Mucosa of gallbladder (tissue), 1 donor: ENCODE data around the gene VWA2. TPM values are rescaled to one million over a fixed set of nuclear protein-coding genes. Genes with fewer than 3 reads are reported as not detected.
A peak's percentile ranks its signal among the peaks of the same experiment; 100 is the strongest.
"Not testable (repeated sequence)": the region's sequence is repeated elsewhere in the genome, so short reads cannot be mapped to it uniquely, and the experiment has no call there.

Experiments
- DNase-seq: peaks from one replicate; pipeline ENCODE4 v3.0.0-alpha.2; 2020; ENCODE audit warnings: low spot score
- total RNA-seq: library from RNA; stranded (reverse); gene quantifications from one replicate; pipeline ENCODE4 v1.2.1, GENCODE V29; 2021
- donor health status: DM: no; HTN: no; CAD: no.

The VWA2 gene
- total RNA-seq, 1 donor from 2014 or later, result 0.75 TPM

GRCh38 chr10:114319406-114320248 lies 80.6 kb downstream of the VWA2 start:
- no peak for DNase-seq

- peak; percentile 36 for DNase-seq
These were observed 81.4 kb downstream of the VWA2 start for GRCh38 chr10:114320249-114321116.

GRCh38 chr10:114322344-114322743 lies 83.3 kb downstream of the VWA2 start:
- DNase-seq, result no peak

- no peak for DNase-seq
These were observed 84.0 kb downstream of the VWA2 start for GRCh38 chr10:114323023-114323422.

- no peak for DNase-seq
These were observed 87.7 kb downstream of the VWA2 start for GRCh38 chr10:114326795-114327194.

GRCh38 chr10:114327537-114328440 lies 88.7 kb downstream of the VWA2 start:
- no peak for DNase-seq

GRCh38 chr10:114328441-114328812 lies 89.4 kb downstream of the VWA2 start:
- DNase-seq, result no peak

GRCh38 chr10:114328874-114329273 lies 89.8 kb downstream of the VWA2 start:
- DNase-seq, result no peak

GRCh38 chr10:114329634-114330365 lies 90.7 kb downstream of the VWA2 start:
- DNase-seq, result no peak

- DNase-seq, result no peak
These were observed 93.5 kb downstream of the VWA2 start for GRCh38 chr10:114332301-114333192.

- not testable (repeated sequence) for DNase-seq
These were observed 94.4 kb downstream of the VWA2 start for GRCh38 chr10:114333441-114333840.

- no peak for DNase-seq
These were observed 95.2 kb downstream of the VWA2 start for GRCh38 chr10:114334301-114334700.

- DNase-seq, result no peak
These were observed 96.6 kb downstream of the VWA2 start for GRCh38 chr10:114335614-114336013.

GRCh38 chr10:114336823-114337509 lies 97.9 kb downstream of the VWA2 start:
- no peak for DNase-seq

GRCh38 chr10:114337510-114338462 lies 98.7 kb downstream of the VWA2 start:
- DNase-seq, result no peak

- DNase-seq, result no peak
These were observed 101.8 kb downstream of the VWA2 start for GRCh38 chr10:114340816-114341215.
